Esophagus muscularis mucosa (tissue), 4 donors: ENCODE results near the gene TMEM135.
A peak's percentile ranks its signal among the peaks of the same experiment; 100 is the strongest.

Experiments
- EP300 ChIP-seq: sonication (generic); formaldehyde crosslinking; IDR thresholded peaks from one replicate; pipeline ENCODE4 v1.6.1; 2017; ENCODE audit warnings: antibody characterized with exemption
- POLR2A ChIP-seq: fragments of 450-650 bp; IDR thresholded peaks from one replicate; pipeline ENCODE4 v1.6.1; 2017; ENCODE audit warnings: antibody characterized with exemption, moderate library complexity, mild to moderate bottlenecking, low read depth
- POLR2AphosphoS5 ChIP-seq, 2 donors: sonication (generic); formaldehyde crosslinking; IDR thresholded peaks; one replicate each; pipeline ENCODE4 v1.6.1; 2017; ENCODE audit warnings: antibody characterized with exemption in 2 of 2
- TF ChIP-seq, protein P1 (sequence below), 3 experiments: fragments of 200-600 bp in 2 of 3; fragments of 450-650 bp in 1 of 3; sonication (generic) in 2 of 3; IDR thresholded peaks; one replicate each; pipeline ENCODE4 v1.5.1; 2017 to 2019; ENCODE audit warnings: antibody characterized with exemption in 3 of 3, mild to moderate bottlenecking in 2 of 3, moderate library complexity in 1 of 3

DNA sequence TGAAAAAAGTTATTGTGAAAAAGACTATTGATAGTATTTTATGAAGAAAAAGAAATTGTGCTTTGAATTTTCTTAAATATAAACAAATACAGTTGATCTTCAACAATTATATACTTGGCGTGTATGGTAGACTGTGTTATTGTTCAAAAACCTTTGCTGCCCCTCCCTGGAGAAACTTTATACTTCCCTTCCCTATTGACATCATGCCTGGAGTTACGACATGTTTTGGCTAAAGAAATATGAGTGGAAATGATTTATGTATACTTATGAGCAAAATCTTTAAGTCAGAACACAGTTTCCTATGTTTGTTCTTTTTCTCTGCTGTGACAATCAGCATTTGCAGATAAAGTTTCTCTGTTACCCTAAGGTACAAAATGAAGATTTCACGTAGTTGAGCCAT, 243.8 kb downstream of the TMEM135 start:
- TF ChIP-seq, protein P1, sequence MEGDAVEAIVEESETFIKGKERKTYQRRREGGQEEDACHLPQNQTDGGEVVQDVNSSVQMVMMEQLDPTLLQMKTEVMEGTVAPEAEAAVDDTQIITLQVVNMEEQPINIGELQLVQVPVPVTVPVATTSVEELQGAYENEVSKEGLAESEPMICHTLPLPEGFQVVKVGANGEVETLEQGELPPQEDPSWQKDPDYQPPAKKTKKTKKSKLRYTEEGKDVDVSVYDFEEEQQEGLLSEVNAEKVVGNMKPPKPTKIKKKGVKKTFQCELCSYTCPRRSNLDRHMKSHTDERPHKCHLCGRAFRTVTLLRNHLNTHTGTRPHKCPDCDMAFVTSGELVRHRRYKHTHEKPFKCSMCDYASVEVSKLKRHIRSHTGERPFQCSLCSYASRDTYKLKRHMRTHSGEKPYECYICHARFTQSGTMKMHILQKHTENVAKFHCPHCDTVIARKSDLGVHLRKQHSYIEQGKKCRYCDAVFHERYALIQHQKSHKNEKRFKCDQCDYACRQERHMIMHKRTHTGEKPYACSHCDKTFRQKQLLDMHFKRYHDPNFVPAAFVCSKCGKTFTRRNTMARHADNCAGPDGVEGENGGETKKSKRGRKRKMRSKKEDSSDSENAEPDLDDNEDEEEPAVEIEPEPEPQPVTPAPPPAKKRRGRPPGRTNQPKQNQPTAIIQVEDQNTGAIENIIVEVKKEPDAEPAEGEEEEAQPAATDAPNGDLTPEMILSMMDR (IDR thresholded peaks at IDR 0.05) = peak; percentile 23 to 42 (median 33)
- TF ChIP-seq EP300 (no peak), POLR2A (no peak), POLR2AphosphoS5 (IDR thresholded peaks at IDR 0.05) (no peak)
